NCI-H510A treated with DMSO at 0.1 percent for 48 hours (cell line): ENCODE data around the gene RASAL3.
"Not testable (repeated sequence)": the region's sequence is repeated elsewhere in the genome, so short reads cannot be mapped to it uniquely, and the experiment has no call there.

Source experiments
- DNase-seq: peaks from one replicate; lab custom pipeline; 2025; lab: John Stamatoyannopoulos, UW

RASAL3 gene

DNA sequence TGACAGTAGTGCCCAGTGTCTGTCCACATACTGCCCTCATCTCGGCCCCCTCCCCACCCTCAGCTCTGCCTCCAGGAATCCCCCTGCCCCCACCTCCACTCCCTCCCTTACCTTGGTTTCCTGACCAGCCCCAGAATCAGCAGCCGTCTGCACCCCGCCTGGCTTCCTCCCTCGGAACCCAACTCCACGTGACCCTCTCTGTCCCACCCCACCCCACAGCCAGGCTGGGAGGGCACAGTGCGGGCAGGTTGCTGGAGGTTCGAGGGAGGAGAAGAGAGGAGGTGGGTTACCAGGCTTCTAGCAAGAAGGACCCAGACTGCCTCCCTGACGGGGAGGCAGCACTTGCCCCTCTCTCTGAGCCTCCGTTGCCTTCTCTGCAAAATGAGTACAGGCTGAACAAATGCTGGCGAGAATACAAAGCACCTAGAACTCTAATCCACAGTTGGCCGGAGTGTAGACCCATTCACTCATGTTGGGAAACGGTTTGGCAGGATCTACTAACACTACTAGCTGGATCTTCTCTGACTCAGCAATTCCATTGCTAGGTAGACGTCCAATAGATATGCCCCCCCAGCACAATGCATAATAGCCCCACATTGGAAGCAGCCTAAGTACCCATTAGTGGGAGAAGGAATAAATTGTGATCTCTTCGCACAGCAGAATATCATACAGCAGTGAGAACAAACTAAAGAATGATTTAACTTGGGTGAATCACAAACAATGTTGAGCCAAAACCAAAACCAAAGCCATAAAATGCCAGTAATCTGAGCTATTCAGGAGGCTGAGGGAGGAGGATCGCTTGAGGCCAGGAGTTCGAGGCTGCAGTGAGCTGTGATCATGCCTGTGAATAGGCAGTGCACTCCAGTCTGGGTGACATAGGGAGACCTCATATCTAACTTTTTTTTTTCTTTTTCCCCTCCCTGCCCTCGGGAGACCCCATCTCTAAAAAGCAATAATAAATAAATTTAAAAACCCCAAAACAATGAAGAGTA is at the start of gene RASAL3:
Gene RASAL3 (minus strand): TSS at position 151 of the 992 bp plus-strand sequence. CDS start 186 bp downstream, outside the sequence.
- DNase-seq: no peak

DNA sequence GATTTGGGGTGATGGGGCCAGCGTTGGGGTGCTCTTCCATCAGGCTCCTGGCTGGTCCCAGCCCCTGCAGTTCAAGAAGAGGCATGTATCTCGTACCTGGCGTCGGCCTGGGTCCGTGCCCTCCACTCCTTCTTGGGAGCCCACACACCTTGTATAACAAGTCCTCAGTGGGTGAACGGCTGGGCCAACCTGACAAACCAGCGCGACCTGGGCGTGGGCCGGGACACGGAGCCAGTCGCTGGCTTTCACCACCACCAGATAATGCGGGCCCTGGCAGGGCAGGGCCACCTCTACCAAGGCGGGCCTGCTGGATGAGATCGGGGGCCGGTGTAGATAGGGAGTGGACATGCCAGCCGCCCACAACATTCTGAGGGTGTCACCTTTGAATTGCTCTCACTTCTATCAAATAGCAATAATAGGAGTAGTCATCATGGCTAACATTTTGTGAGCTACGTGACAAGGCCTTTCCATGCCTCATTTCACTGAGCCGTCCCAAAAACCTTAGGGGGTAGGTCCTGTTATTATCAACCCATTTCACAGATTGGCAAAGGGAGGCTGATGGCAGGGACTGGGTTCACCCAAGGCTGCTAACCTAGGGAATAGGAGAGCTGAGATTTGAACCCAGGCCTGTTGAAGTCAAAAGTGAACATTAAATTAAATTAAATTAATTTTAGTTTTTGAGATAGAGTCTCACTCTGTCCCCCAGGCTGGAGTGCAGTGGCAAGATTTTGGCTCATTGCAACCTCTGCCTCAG is 47.5 kb upstream of the RASAL3 start:
- DNase-seq: no peak

DNA sequence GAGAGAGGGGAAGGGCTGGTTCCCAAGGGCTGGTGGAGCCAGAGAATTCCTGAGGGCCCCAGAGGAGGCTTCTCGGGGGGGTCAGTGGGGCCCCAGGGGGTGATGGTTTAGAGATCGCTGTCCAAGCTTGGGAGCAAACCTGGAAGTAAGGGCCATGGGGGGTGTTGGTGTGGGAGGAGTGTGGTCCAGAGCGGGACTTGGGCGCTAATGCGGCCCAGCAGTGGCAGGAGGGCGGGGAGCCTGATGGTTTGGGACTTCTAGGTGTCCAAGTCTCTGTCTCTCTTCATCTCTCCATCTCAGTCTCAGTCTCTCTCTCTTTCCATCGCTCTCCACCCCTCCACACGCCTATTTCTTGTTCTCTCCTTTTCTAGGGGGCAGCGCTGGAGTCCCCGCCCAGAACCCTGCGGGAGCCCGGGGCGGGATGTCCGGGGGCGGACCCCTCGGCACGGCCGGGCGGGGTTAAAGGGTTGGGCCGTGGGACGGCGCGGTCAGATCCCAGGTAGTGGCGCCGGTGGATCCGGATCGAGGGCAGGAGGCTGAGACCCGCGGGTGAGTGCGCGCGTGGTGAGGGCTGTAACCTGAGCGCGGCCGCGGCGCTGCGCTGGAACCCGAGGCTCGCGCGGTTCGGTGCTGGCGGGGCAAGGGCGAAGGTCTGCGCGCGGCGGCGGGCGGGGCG is 43.8 kb upstream of the RASAL3 start, which contains the start of gene CYP4F22:
Gene CYP4F22 (plus strand): TSS at position 491 of the 676 bp plus-strand sequence. CDS start 16,812 bp downstream, outside the sequence.
- DNase-seq: no peak

GRCh38 chr19:15507068-15508034 is 43.0 kb upstream of the RASAL3 start:
- no peak for DNase-seq

DNA sequence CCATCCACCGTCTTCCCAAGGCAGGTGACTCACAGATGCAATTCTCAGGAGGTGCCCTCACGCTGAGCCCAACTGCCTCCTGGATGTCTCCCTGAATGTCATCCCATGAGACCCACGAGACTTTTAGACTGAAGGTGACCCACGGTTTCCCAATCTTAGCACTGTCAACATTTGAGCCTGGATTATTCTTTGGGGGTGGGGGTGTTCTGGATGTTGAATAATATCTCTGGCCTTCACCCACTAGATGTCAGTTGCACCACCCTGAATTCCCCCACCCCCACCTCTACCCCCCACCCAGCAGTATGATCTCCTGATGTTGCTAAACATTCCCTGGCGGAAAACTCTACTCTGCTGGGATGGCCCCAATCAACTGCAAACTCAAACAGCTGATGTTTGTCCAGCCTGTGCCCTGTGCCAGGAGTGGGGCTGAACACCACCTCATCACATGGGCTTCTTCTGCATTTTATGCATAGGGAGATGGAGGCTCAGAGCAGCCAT is 41.8 kb upstream of the RASAL3 start:
- no peak for DNase-seq

GRCh38 chr19:15502264-15502663 is 37.9 kb upstream of the RASAL3 start:
- DNase-seq: no peak

DNA sequence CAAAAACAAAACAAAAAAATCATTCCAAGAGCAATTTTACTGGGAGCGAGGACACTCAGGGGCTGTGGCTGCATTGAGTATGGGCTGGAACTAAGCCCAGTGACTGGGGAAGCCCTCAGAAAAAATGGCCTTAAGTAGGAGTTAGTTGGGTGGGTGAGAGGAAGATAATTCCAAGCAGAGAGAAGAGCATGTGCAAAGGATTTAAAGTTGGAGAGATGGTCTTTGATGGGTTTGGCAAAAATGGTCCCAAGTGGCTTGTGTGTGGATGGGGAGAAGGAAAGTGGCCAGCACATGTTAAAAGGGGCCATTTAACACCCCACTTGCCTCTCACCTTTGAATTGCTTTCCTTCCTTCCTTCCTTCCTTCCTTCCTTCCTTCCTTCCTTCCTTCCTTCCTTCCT is 37.3 kb upstream of the RASAL3 start:
- no peak for DNase-seq

GRCh38 chr19:15498910-15499309 is 34.6 kb upstream of the RASAL3 start:
- DNase-seq: no peak

GRCh38 chr19:15498156-15498858 is 34.0 kb upstream of the RASAL3 start:
- no peak for DNase-seq

DNA sequence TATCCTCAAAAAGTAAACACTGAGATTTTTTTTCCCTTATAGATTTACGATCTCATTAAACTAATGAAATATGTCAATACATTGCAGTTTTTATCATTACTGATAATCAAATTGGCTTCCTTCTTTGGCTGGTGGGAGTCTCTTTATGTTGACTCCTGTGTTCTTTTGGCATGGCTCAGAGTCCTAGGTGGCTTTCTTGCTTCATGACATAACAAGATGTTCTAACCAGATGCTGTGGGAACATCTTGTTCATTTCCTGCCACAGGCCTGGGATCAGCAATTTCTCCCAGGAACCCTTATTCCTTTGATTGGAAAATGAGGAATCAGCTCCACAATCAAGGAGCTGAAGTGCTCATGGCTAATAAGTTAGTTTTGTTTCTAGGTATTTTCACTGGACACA is 30.8 kb upstream of the RASAL3 start:
- DNase-seq: no peak

DNA sequence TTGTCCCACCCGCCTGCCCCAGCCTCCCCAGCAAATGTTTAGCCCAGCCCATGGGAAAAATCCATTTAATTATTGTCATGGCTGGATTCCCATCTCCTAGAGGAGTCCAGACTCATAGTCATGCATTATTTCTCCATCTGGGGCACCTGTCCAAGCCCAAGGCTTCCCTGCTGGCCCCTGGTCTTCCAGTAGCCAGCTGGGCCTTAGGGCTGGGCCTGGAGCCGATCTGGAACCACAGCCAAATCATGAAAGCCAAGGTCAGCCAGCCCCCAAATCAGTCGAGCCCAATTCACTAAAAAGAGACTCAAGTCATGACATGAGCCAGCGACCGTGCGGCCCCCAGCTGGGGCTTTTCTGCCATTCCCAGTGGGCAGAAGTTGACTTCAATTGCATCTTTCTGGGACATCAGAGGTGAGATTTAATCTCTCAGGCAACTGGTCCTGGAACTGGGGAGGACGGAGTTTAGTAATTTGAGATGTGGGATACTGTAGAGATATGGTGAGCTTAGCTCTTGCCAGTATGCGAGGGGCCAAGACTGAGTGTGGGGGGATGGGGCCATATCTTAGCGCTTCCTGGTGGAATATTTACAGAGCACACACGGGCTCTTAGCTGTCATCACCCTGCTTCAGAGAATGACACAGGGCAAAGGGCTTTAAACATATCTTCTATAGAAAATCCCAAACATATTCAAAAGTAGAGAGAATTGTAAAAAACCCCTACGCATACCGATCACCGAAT is 24.3 kb upstream of the RASAL3 start:
- DNase-seq: no peak

DNA sequence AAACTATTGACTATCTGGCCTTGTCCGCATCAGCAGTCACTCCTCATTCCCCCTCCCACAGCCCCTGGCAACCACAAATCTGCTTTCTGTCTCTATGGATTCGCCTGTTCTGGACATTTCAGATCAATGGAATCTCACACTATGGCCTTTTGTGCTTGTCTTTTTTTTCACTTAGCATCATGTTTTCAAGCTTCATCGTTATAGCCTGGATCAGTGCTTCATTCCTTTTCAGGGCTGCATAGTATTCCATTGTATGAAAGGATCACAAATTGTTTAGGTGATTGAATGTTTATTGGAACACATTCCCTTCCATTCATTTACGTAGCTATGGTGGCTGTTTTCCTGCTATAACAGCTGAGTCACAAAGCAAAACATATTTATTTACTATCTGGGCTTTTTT is 22.7 kb upstream of the RASAL3 start:
- DNase-seq: no peak

GRCh38 chr19:15485768-15486167 is 21.4 kb upstream of the RASAL3 start:
- DNase-seq: not testable (repeated sequence)

DNA sequence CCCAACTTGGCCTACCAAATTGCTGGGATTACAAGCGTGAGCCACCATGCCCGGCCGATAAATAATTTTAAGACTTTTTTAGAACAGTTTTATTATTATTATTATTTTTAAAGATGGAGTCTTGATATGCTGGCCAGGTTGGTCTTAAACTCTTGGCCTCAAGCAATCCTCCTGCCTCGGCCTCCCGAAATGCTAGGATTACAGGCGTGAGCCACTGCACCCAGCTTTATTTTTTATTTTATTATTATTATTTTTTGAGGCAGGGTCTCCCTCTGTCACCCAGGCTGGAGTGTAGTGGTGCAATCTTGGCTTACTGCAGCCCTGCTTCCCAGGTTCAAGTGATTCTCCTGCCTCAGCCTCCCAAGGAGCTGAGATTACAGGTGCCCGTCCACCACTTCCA is 16.7 kb upstream of the RASAL3 start:
- not testable (repeated sequence) for DNase-seq

GRCh38 chr19:15479391-15480345 is 15.3 kb upstream of the RASAL3 start, which contains the start of gene PGLYRP2:
Gene PGLYRP2, minus strand, starts transcription at chr19:15479501. Its CDS starts 130 bp downstream, at chr19:15479371.
- no peak for DNase-seq

DNA sequence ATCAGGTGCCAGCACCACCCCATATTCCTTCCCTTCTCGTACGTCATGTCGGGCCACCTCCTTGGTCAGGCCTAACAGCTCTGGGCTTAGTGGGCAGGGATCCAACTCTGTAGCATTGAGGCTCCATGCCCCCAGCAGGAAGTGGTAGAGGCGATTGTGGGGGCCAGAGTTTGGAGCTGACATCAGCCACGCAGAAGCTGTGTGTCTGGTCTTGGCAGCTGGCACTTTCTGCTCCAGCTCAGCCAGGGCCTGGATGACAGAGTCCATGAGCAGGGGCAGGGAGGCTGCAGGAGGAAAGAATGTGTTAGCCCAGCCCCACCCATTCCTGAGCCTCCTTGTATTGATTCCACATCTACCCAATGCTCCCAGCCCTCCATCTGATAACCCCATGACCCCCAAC is 12.0 kb upstream of the RASAL3 start:
- no peak for DNase-seq

GRCh38 chr19:15475611-15476010 is 11.3 kb upstream of the RASAL3 start:
- DNase-seq: no peak

DNA sequence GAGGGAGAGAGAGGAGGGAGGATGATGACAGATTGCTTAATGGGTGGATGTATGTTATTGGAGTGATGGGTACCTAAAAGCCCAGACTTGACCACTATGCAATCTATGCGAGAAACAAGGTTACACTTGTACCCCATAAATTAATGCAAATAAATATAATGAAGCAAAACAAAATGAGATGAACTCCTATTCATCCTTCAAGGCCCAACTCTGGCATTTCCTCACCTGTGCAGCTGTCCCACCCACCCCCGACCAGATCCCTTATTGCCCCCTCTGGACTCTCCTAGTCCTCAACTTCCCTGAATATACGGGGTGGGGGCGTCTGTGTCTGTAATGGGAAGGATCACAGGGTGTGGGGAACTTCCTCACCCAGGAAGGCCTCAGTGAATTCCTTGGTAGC is 10.8 kb upstream of the RASAL3 start:
- no peak for DNase-seq
